ENCODE results near the gene TPSD1.

GRCh38 chr16:1285669-1286512, 30.0 kb downstream of the TPSD1 start:
- no peak for TF ChIP-seq EP300 (IDR thresholded peaks at IDR 0.05)
- TF ChIP-seq CTCF (IDR thresholded peaks at IDR 0.05): no peak
- TF ChIP-seq POLR2A (IDR thresholded peaks at IDR 0.05): no peak

Data from stomach (tissue), 4 donors.